PC-9 (cell line): ENCODE data around the gene PON3. TPM values are rescaled to one million over a fixed set of nuclear protein-coding genes. Genes with fewer than 3 reads are reported as not detected.
A peak's percentile ranks its signal among the peaks of the same experiment; 100 is the strongest.

Experiments used
- BruUV-seq: library from RNA; stranded (reverse); fragments of 400-500 nt; replicated peaks from 2 replicates; lab custom pipeline; 2021; lab: Mats Ljungman, UMichigan
- CTCF ChIA-PET: fragments of 300-600 bp; sonication (Branson Sonifier 250); formaldehyde crosslinking; loops from one replicate; lab custom pipeline; 2022; ENCODE audit warnings: antibody characterized with exemption; lab: Charles Lee
- POLR2A ChIA-PET: fragments of 300-600 bp; sonication (Branson Sonifier 250); formaldehyde crosslinking; loops from one replicate; lab custom pipeline; 2022; ENCODE audit warnings: antibody characterized with exemption; ENCODE audit not compliant: unreplicated experiment; lab: Charles Lee
- DNase-seq, 2 experiments: peaks; one replicate each; pipeline versions ENCODE4 v3.0.0 to v3.0.0-alpha.2; 2015 to 2022; ENCODE audit warnings: mixed read lengths in 1 of 2
- H2AFZ ChIP-seq: fragments of 200-600 bp; sonication (generic); 2 replicates; pipeline ENCODE4 v1.8.1; 2017; ENCODE audit warnings: antibody characterized with exemption
- H3F3A ChIP-seq: fragments of 200-600 bp; sonication (generic); 2 replicates; pipeline ENCODE4 v1.8.1; 2017; ENCODE audit warnings: antibody characterized with exemption, mild to moderate bottlenecking, low read depth; ENCODE audit not compliant: insufficient read depth
- H3K27ac ChIP-seq: fragments of 200-600 bp; sonication (generic); 2 replicates; pipeline ENCODE4 v1.6.1; 2016; ENCODE audit warnings: mixed run types
- H3K27me3 ChIP-seq: fragments of 200-600 bp; sonication (generic); 2 replicates; pipeline ENCODE4 v1.6.1; 2016; ENCODE audit warnings: low read depth, mixed run types; ENCODE audit not compliant: insufficient read depth
- H3K36me3 ChIP-seq: fragments of 200-600 bp; sonication (generic); 2 replicates; pipeline ENCODE4 v1.6.1; 2016; ENCODE audit warnings: low read depth, mixed run types
- H3K4me1 ChIP-seq: fragments of 200-600 bp; sonication (generic); replicated peaks from 2 replicates; pipeline ENCODE4 v1.6.1; 2016; ENCODE audit warnings: mixed run types; ENCODE audit not compliant: insufficient read depth
- H3K4me2 ChIP-seq: fragments of 200-600 bp; sonication (generic); 2 replicates; pipeline ENCODE4 v1.6.1; 2017; ENCODE audit warnings: mixed run types
- H3K4me3 ChIP-seq: fragments of 200-600 bp; sonication (generic); 2 replicates; pipeline ENCODE4 v1.6.1; 2016; ENCODE audit warnings: mixed run types
- H3K79me2 ChIP-seq: fragments of 200-600 bp; sonication (generic); 2 replicates; pipeline ENCODE4 v1.6.1; 2017; ENCODE audit warnings: low read depth, mixed run types
- H3K9me2 ChIP-seq: fragments of 200-600 bp; sonication (generic); 2 replicates; pipeline ENCODE4 v1.8.1; 2017; ENCODE audit warnings: mild to moderate bottlenecking; ENCODE audit not compliant: insufficient read depth
- H3K9me3 ChIP-seq: fragments of 200-600 bp; sonication (generic); 2 replicates; pipeline ENCODE4 v1.8.1; 2016; ENCODE audit warnings: low read depth; ENCODE audit not compliant: insufficient read depth
- H4K20me1 ChIP-seq: fragments of 200-600 bp; sonication (generic); 2 replicates; pipeline ENCODE4 v1.8.1; 2017; ENCODE audit not compliant: insufficient read depth
- EZH2 ChIP-seq: fragments of 200-600 bp; sonication (generic); IDR thresholded peaks from 2 replicates; pipeline ENCODE4 v1.8.0; 2017; ENCODE audit warnings: antibody characterized with exemption, low read depth
- intact Hi-C: fragments of 100-400 bp; cut with micrococcal nuclease; formaldehyde crosslinking; loops from one replicate; pipeline ENCODE4 v1.10.0; 2022; ENCODE audit not compliant: unreplicated experiment
- total RNA-seq: library from RNA; stranded (reverse); gene quantifications from 2 replicates; pipeline ENCODE4 v1.2.3, GENCODE V29; 2021
- TF ChIP-seq, protein P1 (sequence below): fragments of 200-600 bp; sonication (generic); conservative IDR thresholded peaks from 2 replicates; pipeline ENCODE4 v1.6.1; 2017; ENCODE audit warnings: mixed run types, antibody characterized with exemption, mild to moderate bottlenecking, moderate library complexity

Gene PON3
- total RNA-seq, 1 experiment from 2014 or later = 0.85 TPM

DNA sequence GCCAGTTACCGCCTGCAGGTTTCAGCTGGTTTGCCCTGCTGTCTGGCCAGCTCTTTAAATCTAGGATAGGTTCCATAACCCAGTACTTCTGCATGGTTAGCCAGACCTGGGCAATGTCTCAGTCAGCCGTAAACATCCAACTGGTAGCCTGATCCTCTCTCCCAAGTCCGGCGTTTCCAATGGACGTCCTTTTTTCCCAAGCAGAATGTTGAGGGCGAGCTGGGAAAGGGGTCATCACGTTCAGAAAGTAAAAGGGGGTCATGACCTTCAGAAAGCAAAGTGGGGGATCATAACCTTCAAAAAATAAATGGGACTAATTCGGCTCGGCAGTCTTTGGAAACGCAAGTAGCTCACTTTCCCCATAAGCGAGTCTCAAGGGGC is 430 bp downstream of the PON3 start:
- H3K79me2 ChIP-seq = no peaks in the 10 kb centered on the region
- H3K36me3 ChIP-seq = no peaks in the 10 kb centered on the region
- H3K4me2 ChIP-seq = peak overlapping the region; percentile 85
- TF ChIP-seq, protein P1, sequence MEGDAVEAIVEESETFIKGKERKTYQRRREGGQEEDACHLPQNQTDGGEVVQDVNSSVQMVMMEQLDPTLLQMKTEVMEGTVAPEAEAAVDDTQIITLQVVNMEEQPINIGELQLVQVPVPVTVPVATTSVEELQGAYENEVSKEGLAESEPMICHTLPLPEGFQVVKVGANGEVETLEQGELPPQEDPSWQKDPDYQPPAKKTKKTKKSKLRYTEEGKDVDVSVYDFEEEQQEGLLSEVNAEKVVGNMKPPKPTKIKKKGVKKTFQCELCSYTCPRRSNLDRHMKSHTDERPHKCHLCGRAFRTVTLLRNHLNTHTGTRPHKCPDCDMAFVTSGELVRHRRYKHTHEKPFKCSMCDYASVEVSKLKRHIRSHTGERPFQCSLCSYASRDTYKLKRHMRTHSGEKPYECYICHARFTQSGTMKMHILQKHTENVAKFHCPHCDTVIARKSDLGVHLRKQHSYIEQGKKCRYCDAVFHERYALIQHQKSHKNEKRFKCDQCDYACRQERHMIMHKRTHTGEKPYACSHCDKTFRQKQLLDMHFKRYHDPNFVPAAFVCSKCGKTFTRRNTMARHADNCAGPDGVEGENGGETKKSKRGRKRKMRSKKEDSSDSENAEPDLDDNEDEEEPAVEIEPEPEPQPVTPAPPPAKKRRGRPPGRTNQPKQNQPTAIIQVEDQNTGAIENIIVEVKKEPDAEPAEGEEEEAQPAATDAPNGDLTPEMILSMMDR = no peak
- intact Hi-C loops = loop anchor here (5.0 kb wide), 2 partner anchors 82 to 297 kb away; no protein-coding TSS in a partner anchor
- H3K9me3 ChIP-seq = no peaks in the 10 kb centered on the region
- DNase-seq = no peak
- TSS peak; percentile 35 for BruUV-seq
- ChIA-PET CTCF (interaction anchor here (0.6 to 1.0 kb wide), 3 partner anchors 65 to 149 kb away, joined by 3 to 4 read pairs (median 3); no protein-coding TSS in a partner anchor), POLR2A (interaction anchor here (0.6 kb wide), 1 partner anchor 1585 kb away, joined by 5 read pairs; no protein-coding TSS in a partner anchor)
- no peaks in the 10 kb centered on the region for H3K9me2 ChIP-seq
- no peaks in the 10 kb centered on the region for H4K20me1 ChIP-seq
- no peaks in the 10 kb centered on the region for H3F3A ChIP-seq
- H2AFZ ChIP-seq = peak overlapping the region; percentile 89; the same call in 1 of the 2 replicates
- H3K27ac ChIP-seq = no peak overlapping the region
- peak overlapping the region; percentile 58; the same call in 1 of the 2 replicates for H3K4me3 ChIP-seq
- no peaks in the 10 kb centered on the region for H3K27me3 ChIP-seq
- 0 out of 2 replicates have a peak, but pooled peaks cover 4% of the 10 kb centered on the region for H3K4me1 ChIP-seq

GRCh38 chr7:95394370-95394769 is 1.8 kb downstream of the PON3 start:
- Histone ChIP-seq H3K4me2 (no peak overlapping the region), H3K4me3 (no peak overlapping the region), H2AFZ (no peak overlapping the region), H3K27ac (no peak overlapping the region), H3F3A (no peaks in the 10 kb centered on the region), H3K9me3 (no peaks in the 10 kb centered on the region), H3K4me1 (0 out of 2 replicates have a peak, but pooled peaks cover 4% of the 10 kb centered on the region), H4K20me1 (no peaks in the 10 kb centered on the region), H3K79me2 (no peaks in the 10 kb centered on the region), H3K27me3 (no peaks in the 10 kb centered on the region), H3K9me2 (no peaks in the 10 kb centered on the region), H3K36me3 (no peaks in the 10 kb centered on the region)
- DNase-seq = no peak
- TF ChIP-seq EZH2 = no peak
- TF ChIP-seq, protein P1 = no peak
- intact Hi-C loops = no loop called here
- no TSS peak for BruUV-seq
- CTCF ChIA-PET = no interaction called here
- POLR2A ChIA-PET = no interaction called here

DNA sequence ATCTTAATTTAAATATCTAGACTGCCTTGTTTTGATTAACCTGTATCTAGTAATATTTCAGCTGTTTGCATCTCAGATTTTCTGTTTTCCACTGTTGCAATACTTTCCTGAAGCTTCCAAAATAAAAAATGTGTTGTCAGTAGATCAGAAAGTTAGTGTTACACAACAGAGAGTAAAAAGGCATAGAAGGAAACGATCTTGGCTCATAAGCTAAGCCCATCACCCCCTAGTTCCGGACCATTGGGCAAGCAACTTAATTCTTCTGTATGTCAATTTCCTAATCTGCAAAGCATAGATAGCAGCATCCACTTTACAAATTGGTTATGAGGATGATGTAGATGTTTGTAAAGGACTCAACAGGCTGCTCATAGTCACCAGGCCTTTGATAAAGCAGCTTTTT is 4.4 kb downstream of the PON3 start:
- Histone ChIP-seq H3K36me3 (no peaks in the 10 kb centered on the region), H3K27ac (no peak overlapping the region), H3K9me2 (no peaks in the 10 kb centered on the region), H3K27me3 (no peaks in the 10 kb centered on the region), H3F3A (no peaks in the 10 kb centered on the region), H4K20me1 (no peaks in the 10 kb centered on the region), H3K79me2 (no peaks in the 10 kb centered on the region), H3K4me1 (0 out of 2 replicates have a peak, but pooled peaks cover 1% of the 10 kb centered on the region), H2AFZ (no peak overlapping the region), H3K4me3 (no peak overlapping the region), H3K4me2 (no peak overlapping the region), H3K9me3 (no peaks in the 10 kb centered on the region)
- ChIA-PET CTCF (no interaction called here), POLR2A (no interaction called here)
- intact Hi-C loops = no loop called here
- BruUV-seq = no TSS peak
- no peak for DNase-seq
- TF ChIP-seq, protein P1 = no peak
- no peak for TF ChIP-seq EZH2
